HUES64 (cell line): ENCODE measurements around the gene RNF186.
A peak's percentile ranks its signal among the peaks of the same experiment; 100 is the strongest.
"Not testable (repeated sequence)": the region's sequence is repeated elsewhere in the genome, so short reads cannot be mapped to it uniquely, and the experiment has no call there.

Experiments used
- H3K27ac ChIP-seq: 2 replicates; pipeline ENCODE4 v1.7.0; 2013; ENCODE audit warnings: low read depth, low read length, inconsistent platforms
- H3K27me3 ChIP-seq: 2 replicates; pipeline ENCODE4 v1.6.1; 2013; ENCODE audit warnings: mild to moderate bottlenecking, low read length; ENCODE audit not compliant: insufficient read depth
- H3K36me3 ChIP-seq: 2 replicates; pipeline ENCODE4 v1.6.1; 2013; ENCODE audit warnings: mild to moderate bottlenecking, low read length; ENCODE audit not compliant: insufficient read depth
- H3K4me1 ChIP-seq: 2 replicates; pipeline ENCODE4 v1.6.1; 2013; ENCODE audit warnings: mild to moderate bottlenecking, low read length, moderate library complexity; ENCODE audit not compliant: insufficient read depth
- H3K4me3 ChIP-seq: 2 replicates; pipeline ENCODE4 v1.5.1; 2013; ENCODE audit warnings: mild to moderate bottlenecking, low read length, moderate library complexity
- H3K9ac ChIP-seq: 2 replicates; pipeline ENCODE4 v1.6.1; 2013; ENCODE audit warnings: mild to moderate bottlenecking, low read depth, low read length
- H3K9me3 ChIP-seq: 2 replicates; pipeline ENCODE4 v1.6.1; 2013; ENCODE audit warnings: low read depth, low read length; ENCODE audit not compliant: insufficient read depth
- WGBS: fragments of 150-250, 120-280 bp; methylation state at CpG from one replicate; pipeline ENCODE4 v1.1.7; 2013; ENCODE audit warnings: missing lambda C conversion rate; 5-methylcytosine and 5-hydroxymethylcytosine counted together

The RNF186 gene

DNA sequence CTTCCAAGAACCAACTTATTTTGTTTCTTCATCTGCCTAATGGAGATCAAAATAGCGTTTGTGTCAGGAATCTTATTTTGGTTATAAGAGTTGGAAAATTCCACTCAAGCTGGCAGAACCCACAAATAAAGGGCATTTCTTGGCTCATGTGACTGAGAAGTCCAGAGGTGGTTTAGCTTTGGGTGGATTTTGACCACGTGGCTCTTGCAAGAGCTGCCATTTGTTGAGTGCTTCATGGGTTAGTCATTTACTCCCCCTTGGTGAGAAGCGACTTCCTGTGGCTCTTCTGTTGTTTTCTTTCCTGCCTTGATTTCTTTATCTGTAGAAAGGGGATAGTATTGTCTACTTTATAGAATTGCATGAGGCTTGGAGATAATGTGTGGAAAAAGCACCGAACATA is 9.5 kb upstream of the RNF186 start:
- Histone ChIP-seq H3K36me3 (no peaks in the 10 kb centered on the region), H3K27ac (no peak overlapping the region), H3K4me3 (no peak overlapping the region), H3K4me1 (no peaks in the 10 kb centered on the region), H3K27me3 (no peaks in the 10 kb centered on the region), H3K9me3 (no peaks in the 10 kb centered on the region), H3K9ac (no peak overlapping the region)
- WGBS: 72% methylated on average over 4 of the region's 4 CpGs

DNA sequence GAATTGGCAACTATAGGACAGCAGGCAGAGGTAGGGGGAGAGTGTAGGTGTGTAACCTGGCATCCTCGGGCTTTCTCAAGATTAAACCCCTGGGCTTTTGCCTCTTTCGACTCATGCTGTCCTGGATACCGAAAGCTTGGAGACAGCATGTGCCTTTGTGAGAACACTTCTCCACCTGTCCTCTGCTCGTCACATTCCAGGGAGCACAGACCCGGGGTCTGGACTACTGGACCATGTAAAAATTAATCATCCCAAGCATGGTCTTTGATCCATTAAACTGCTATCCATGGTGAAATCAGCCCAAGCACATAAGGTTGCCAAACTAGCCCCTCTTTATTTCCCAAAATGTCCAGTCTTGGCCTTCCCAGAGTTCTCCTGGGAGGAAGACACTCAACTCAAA is 9.0 kb upstream of the RNF186 start:
- H3K4me1 ChIP-seq: no peaks in the 10 kb centered on the region
- 74% methylated on average over 5 of the region's 5 CpGs for WGBS
- no peak overlapping the region for H3K27ac ChIP-seq
- H3K4me3 ChIP-seq: no peak overlapping the region
- H3K9ac ChIP-seq: no peak overlapping the region
- no peaks in the 10 kb centered on the region for H3K9me3 ChIP-seq
- no peaks in the 10 kb centered on the region for H3K36me3 ChIP-seq
- H3K27me3 ChIP-seq: no peaks in the 10 kb centered on the region

DNA sequence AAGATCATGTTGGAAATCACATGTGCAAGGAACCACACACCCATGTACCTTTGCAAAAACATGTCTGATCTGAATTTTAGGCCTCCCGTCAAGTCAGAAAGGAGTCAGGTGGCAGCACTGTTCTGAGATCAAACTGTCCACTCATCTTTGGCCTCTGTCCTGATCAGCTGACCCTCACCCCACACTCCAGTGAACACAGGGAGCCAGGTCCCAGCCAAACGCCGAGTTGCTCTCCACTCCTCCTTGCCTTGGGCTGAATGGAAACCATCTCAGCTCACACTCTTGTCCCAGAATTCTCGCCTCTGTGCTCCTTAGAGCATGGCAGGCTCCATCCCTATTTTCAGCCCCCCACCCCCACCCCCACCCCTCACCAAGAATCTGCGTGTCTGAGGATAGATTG is 4.6 kb upstream of the RNF186 start:
- Histone ChIP-seq H3K9me3 (no peaks in the 10 kb centered on the region), H3K4me1 (peaks cover 25% of the 10 kb centered on the region), H3K9ac (no peak overlapping the region), H3K27ac (no peak overlapping the region), H3K4me3 (no peak overlapping the region), H3K27me3 (no peaks in the 10 kb centered on the region), H3K36me3 (no peaks in the 10 kb centered on the region)
- WGBS: 77% methylated on average over 4 of the region's 5 CpGs

DNA sequence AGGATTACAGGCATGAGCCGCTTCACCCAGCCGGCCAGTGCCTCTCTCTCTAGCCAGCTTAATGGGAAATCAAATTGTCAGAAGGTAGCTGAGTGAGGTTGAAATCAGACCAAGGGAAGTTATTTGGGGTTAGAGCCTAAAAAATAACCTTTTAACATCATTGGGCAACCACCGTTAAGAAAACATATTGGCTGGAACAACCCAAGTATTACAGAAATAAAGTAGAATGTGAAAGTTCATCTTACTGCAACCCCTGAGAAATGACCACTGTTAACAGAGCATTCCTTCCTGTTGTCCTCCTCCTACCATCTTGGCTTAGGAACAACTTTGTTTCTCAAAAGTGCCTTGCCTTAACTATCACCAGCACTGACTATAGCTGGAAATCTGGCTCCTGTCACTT is 3.2 kb upstream of the RNF186 start:
- no peaks in the 10 kb centered on the region for H3K36me3 ChIP-seq
- H3K9ac ChIP-seq: no peak overlapping the region
- H3K4me1 ChIP-seq: peaks cover 25% of the 10 kb centered on the region
- no peaks in the 10 kb centered on the region for H3K9me3 ChIP-seq
- H3K27me3 ChIP-seq: no peaks in the 10 kb centered on the region
- no peak overlapping the region for H3K27ac ChIP-seq
- 98% methylated on average over 3 of the region's 3 CpGs for whole genome bisulfite sequencing
- H3K4me3 ChIP-seq: no peak overlapping the region

DNA sequence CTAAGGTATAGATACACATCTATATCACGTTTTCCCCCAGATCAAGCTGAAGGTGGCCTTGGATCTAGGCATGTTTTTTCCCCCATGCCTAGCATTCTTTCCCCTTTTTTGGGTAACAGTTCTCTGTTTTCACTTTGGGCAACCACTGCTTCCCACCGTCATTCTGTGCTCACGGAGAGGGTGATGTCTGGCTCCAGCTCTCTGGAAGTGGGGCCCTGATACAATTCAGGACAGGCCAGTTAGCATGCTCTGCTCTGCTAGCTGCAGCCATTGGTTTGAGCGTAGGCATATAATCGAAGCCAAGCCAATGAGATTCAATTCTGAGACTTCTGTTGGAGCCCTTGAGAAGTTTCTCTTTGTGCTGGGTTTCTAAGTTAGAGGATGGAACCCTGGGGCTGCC is 2.1 kb upstream of the RNF186 start:
- Histone ChIP-seq H3K9ac (no peak overlapping the region), H3K27me3 (no peaks in the 10 kb centered on the region), H3K36me3 (no peaks in the 10 kb centered on the region), H3K4me1 (peaks cover 25% of the 10 kb centered on the region), H3K27ac (peak overlapping the region; percentile 52; the same call in 1 of the 2 replicates), H3K9me3 (no peaks in the 10 kb centered on the region), H3K4me3 (no peak overlapping the region)
- WGBS: 66% methylated on average over 5 of the region's 5 CpGs

DNA sequence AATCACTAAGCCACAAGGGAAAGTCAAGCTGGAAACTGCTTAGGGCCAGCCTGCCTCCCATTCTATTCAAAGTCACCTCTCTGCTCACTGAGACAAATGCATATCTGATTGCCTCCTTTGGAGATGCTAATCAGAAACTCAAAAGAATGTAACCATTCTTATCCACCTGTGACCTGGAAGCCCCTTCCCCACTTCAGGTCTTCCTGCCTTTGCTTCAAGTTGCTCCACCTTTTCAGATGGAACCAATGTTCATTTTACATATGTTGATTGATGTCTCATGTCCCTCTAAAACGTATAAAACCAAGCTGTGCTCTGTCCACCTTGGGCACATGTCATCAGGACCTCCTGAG is 1.6 kb upstream of the RNF186 start:
- not testable (repeated sequence) for H3K27me3 ChIP-seq, H3K36me3 ChIP-seq, H3K4me3 ChIP-seq, H3K9me3 ChIP-seq
- H3K9ac ChIP-seq: peak overlapping the region; percentile 4; the same call in 1 of the 2 replicates
- WGBS: 6% methylated on average over 1 of the region's 1 CpG
- peaks cover 25% of the 10 kb centered on the region for H3K4me1 ChIP-seq
- H3K27ac ChIP-seq: peak overlapping the region; percentile 91

DNA sequence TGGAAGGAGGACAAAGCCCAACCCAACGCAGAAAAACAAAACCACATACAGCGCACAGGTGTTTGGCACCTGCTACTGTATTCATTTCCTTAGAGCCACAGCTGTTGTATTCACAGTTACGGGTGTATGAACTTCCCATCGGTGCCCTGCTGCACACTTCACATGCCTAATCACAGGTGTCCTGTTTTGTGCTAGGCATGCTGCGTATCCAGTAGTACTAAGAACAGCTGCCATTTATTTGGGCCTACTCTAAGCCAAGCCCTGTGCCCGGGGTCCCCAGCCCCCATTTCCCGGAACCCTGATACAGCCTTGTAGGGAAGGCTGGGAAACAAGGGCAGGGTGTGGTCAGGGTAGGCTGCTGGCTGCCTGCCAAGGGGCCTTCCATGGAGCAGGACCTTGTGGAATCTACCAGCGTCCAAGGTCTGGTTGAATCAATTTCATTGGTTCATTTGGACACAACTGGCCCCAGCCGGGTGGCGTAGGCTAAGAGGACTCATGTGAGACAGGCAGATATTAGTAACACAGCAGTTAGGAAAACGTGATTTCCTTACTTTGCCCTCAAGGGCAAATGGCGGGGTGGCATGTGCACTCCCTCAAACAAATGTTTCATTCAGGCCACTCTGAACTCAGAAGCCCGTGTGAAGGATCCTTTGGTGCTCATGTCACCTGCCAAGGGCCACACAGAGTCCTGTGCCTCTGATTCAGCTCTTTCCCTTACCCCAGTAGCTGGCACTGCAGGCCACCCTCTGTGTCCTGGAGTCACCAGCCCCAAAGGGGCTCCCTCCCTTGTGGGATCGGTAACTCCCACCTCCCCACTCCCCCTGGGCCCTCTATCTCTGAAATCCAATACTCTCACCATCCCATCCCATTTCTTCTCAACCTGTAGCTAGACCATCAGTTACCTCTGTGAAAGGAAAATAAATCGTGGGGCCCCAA is 986 bp upstream of the RNF186 start:
- Histone ChIP-seq H3K4me1 (peaks cover 25% of the 10 kb centered on the region), H3K27ac (peak overlapping the region; percentile 91), H3K4me3 (no peak overlapping the region; the same call in 1 of the 2 replicates), H3K36me3 (no peaks in the 10 kb centered on the region), H3K27me3 (no peaks in the 10 kb centered on the region), H3K9ac (peak overlapping the region; percentile 4; the same call in 1 of the 2 replicates), H3K9me3 (no peaks in the 10 kb centered on the region)
- WGBS: 75% methylated on average over 15 of the region's 15 CpGs

DNA sequence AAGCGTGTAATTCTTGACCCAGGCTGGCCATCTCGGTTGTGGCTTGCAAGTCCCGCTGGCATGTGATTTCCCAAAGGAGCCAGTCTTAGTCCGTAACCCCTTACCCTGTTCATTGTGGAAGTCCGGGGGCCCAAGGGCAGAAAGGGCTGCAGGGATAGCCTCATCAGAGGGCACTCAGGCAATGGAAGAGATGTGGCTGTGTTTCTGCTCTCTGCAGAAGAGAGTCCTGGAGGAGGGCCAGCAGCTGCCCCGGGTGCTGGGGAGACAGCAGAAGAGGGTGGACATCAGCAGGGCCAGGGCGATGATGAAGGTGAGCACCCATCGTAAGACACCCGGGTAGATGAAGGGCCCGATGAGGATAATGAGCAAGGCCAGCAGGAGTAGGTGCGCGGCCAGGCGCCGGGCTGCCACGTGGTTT is 830 bp downstream of the RNF186 start:
- Histone ChIP-seq H3K36me3 (no peaks in the 10 kb centered on the region), H3K27me3 (no peaks in the 10 kb centered on the region), H3K9ac (no peak overlapping the region), H3K4me1 (peaks cover 25% of the 10 kb centered on the region), H3K4me3 (no peak overlapping the region), H3K27ac (no peak overlapping the region), H3K9me3 (no peaks in the 10 kb centered on the region)
- WGBS: 96% methylated on average over 15 of the region's 15 CpGs

DNA sequence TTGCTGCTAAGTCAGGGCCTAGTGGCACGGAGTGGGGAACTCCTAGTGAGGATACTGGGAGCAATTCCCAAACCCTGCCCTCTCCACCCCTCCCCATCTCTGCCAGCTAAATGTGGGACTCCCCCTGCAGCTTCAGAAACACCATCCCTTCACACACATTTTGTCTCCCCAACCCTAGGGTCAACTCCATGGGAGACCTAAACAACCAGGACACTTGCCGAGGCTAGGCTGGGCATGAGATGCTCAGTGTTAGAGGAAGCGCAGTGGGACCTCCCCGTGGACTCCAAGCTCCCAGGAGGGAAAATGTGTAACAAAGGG is 1.5 kb downstream of the RNF186 start:
- H3K27ac ChIP-seq: no peak overlapping the region
- H3K4me1 ChIP-seq: peaks cover 25% of the 10 kb centered on the region
- 81% methylated on average over 4 of the region's 4 CpGs for WGBS
- H3K9me3 ChIP-seq: no peaks in the 10 kb centered on the region
- no peak overlapping the region for H3K9ac ChIP-seq
- no peaks in the 10 kb centered on the region for H3K36me3 ChIP-seq
- H3K4me3 ChIP-seq: no peak overlapping the region
- no peaks in the 10 kb centered on the region for H3K27me3 ChIP-seq

DNA sequence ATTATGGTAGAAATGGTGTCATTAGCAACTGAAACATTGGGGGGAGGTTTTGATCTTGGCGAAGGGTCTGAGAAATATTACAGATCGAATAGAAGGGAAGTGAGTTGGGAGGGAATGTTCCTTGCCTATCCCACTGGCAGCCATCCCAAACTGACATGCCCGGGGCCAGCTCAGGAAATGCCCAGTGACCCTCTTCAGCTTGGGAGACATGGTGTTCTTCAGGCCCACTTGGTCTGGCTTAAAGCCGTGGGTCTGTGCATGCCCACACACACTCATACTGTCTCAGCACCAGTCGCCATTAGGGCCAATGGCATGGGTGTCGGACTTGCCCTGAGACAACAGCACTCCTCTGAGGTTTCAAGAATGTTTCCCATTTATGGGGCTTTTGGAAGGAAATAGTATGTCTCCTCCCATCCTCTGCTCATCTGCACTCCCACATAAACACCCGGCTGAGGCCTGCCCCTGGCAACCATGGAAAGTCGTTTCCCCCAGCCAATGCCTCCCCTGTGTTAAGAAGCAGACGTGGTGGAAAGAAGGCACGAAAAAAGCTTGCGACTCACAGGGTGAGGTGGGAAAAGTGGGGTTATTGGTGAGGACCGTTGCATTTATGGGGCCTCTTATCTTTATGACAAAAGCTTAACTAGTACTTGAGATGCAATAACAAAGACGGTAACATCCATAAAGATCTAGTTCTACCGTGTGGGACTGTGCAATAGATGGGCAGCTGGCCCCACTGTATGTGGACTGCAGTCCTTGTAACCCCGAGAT is 2.0 kb downstream of the RNF186 start:
- Histone ChIP-seq H3K36me3 (no peaks in the 10 kb centered on the region), H3K4me3 (no peak overlapping the region), H3K27ac (no peak overlapping the region), H3K9me3 (no peaks in the 10 kb centered on the region), H3K27me3 (no peaks in the 10 kb centered on the region), H3K4me1 (peaks cover 25% of the 10 kb centered on the region), H3K9ac (no peak overlapping the region)
- WGBS: 92% methylated on average over 15 of the region's 15 CpGs

DNA sequence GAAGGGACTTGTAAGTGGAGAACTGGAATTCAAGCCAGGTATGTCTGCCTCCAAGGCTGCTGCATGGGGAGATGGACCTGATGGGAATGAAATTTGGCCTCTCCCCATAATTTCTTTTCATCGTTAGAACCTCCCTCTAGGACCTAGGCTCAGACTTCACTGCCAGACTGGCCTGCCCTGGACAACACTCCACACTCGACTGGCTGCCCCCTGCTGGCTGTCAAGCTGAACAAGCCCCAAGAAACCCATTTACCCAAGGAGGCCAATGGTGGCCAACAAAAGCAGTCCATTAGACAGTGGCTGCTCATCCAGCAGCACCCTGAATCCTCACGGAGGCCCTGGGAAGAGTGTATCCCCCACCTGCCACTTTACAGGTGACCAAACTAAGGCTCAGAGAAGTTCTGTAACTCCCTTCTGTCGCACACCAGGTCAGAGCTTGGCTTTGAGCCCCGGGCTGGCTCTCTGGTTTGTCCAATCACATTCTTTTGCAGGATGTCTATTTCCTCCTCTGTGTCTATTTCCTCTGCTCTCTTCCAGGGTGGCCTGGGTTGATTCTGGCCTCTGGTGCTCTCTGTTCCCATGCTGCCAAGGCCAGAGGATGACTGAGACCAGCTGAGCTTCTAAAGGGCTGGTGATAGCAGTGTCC is 3.8 kb downstream of the RNF186 start:
- Histone ChIP-seq H3K4me3 (no peak overlapping the region), H3K36me3 (no peaks in the 10 kb centered on the region), H3K27me3 (no peaks in the 10 kb centered on the region), H3K9ac (no peak overlapping the region), H3K4me1 (peaks cover 12% of the 10 kb centered on the region), H3K9me3 (no peaks in the 10 kb centered on the region), H3K27ac (no peak overlapping the region)
- WGBS: 60% methylated on average over 5 of the region's 5 CpGs
